HG03575 (cell line): ENCODE measurements around the gene THOC6.

ENCODE experiments used
- ATAC-seq: cut with Tn5 transposase; IDR thresholded peaks from one replicate; pipeline ENCODE4 v1.9.1; 2021; ENCODE audit not compliant: unreplicated experiment, insufficient number of reproducible peaks, low FRiP score; ENCODE audit errors: extremely low read depth

Gene THOC6

GRCh38 chr16:3023669-3024478 is at the start of gene THOC6, which contains the start of gene HCFC1R1:
THOC6 (plus strand) TSS chr16:3024035; CDS start chr16:3024327, 292 bp downstream.
HCFC1R1 (minus strand) TSS chr16:3023942; CDS start chr16:3023941, 1 bp downstream.
- no peak for ATAC-seq

GRCh38 chr16:2974319-2975056 is 49.3 kb upstream of the THOC6 start:
- no peak for ATAC-seq

DNA sequence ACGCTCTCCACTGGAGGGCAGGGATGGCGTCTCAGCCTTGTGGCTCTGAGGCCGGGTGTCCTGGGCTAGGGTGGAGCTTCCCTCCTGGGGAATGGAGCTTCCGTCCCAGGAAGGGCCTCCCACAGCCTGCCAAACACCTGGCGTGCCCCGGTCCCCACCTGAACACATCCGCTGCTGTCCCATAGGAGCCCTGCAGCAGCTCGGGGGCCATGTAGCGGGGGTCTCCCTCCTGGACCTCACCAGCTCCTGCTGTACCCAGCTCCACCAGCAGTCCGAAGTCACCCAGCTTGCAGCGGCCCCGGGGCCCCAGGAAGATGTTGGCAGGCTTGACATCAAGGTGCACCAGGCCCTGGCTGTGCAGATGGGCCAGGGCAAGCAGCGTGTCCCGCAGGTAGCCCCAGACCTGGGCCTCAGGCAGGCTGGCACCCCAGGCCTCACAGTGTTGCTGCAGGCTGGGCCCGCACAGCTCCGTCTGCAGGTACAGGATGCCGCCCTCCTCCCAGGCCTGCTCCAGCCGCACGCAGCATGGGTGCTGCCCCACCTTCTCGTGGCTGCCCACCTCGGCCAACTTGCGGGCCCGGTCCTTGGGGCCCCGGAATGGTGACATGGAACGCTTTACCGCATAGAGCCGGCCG is 48.6 kb upstream of the THOC6 start:
- ATAC-seq: no peak

GRCh38 chr16:2976201-2976600 is 47.6 kb upstream of the THOC6 start:
- no peak for ATAC-seq

- no peak for ATAC-seq
Measured at GRCh38 chr16:2976673-2977072, 47.2 kb upstream of the THOC6 start.

- no peak for ATAC-seq
Measured at GRCh38 chr16:2977440-2977839, 46.4 kb upstream of the THOC6 start.

GRCh38 chr16:2979669-2980226 is 44.1 kb upstream of the THOC6 start:
- ATAC-seq: no peak

GRCh38 chr16:2980227-2981176 is 43.3 kb upstream of the THOC6 start, which contains the start of gene PKMYT1:
PKMYT1 (minus strand) TSS chr16:2980446; CDS start chr16:2979657, 789 bp downstream.
- no peak for ATAC-seq

- no peak for ATAC-seq
Measured at GRCh38 chr16:2981177-2981898, 42.5 kb upstream of the THOC6 start.

GRCh38 chr16:2981899-2982250 is 42.0 kb upstream of the THOC6 start:
- no peak for ATAC-seq

DNA sequence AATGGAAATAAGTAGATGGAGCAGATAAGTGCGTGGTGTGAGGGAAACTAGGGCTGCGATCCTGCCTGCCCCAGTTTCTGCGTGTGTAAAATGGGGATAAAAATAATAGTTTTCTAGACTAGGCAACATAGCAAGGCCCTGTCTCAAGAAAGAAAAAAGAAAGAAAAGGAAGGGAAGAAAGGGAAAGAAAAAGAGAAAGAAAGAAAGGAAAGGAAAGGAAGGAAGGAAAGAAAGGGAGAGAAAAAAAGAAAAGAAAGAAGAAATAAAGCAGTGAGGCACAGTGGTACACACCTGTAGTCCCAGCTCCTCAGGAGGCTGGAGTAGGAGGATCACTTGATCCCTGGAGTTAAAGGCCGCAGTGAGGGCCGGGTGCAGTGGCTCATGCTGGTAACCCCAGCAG is 41.4 kb upstream of the THOC6 start:
- no peak for ATAC-seq

- ATAC-seq: no peak
Measured at GRCh38 chr16:2983706-2984136, 40.1 kb upstream of the THOC6 start.

- ATAC-seq: no peak
Measured at GRCh38 chr16:2985462-2985861, 38.4 kb upstream of the THOC6 start.

GRCh38 chr16:2985893-2986355 is 37.9 kb upstream of the THOC6 start:
- ATAC-seq: no peak

DNA sequence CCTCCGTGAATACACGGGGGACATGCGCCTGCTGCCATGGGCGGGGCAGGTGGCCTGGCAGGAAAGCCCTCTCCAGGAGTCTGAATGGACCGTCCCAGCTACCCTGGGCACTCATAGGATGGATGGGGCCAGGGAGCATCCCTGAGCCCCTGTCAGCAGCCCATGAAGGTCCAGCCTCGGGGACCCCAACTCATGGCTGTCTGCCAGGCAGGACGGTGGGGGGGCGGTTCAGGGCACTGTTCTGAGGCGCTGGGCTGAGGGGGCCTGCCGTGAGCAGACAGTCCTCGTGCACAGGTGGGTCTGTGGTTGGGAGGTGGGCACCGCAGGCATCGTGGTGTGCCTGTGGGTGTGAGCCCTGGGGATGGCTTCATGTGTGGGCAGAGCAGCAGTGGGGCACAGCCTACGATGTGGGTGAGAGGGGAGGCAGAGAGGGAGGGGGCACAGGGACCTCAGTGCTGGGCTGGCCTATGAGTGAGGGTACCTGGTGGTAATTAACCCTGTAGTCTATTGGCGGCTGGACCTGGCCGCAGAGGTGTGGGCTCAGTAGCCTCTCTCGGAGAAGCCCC is 37.1 kb upstream of the THOC6 start:
- ATAC-seq: no peak

- ATAC-seq: no peak
Measured at GRCh38 chr16:2987286-2987685, 36.5 kb upstream of the THOC6 start.

DNA sequence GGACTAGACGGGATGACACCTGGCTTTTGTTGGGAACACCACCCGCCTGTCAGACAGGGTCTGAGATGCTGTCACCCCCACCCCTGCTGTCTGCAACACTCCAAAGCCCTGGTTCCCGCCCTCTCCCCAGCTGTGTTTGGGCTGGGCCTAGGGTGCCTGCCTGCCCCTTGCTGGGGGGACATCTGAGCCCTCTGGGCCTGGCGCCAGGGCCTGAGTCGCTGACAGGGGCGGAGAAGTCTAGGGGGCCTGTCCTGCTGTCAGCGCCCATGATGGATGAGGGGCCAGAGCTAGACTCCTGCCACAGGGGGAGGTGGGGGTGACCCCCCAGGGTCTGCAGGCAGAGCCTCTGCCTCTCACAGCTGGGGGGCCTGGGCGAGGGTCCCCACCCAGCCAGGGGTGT is 36.0 kb upstream of the THOC6 start:
- no peak for ATAC-seq
